ENCODE data around the gene ZNF208.

DNA sequence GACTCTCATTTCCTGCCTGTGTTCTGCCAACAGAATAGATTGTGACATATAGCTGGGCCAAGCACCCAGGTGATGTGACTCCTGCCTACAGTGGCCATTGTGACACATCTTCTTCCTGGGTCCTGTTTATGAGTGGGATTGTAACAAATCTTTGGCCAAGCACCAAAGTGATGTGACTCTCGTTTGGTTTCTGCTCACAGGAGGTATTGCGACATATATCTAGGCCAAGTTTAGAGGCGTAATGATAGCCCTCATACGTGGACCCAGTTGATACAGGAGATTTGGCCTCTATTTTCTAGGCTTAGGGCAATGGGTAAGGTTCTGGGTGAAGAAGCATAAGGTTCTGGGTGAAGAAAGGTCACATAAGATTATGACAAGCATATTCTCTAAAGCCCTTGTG, 76.2 kb downstream of the ZNF208 start:
- TF ChIP-seq TAF1 (conservative IDR thresholded peaks at IDR 0.05) (no peak), YY1 (IDR thresholded peaks at IDR 0.05) (no peak), REST (IDR thresholded peaks at IDR 0.05) (no peak), SP1 (IDR thresholded peaks at IDR 0.05) (no peak), GABPA (IDR thresholded peaks at IDR 0.05 in 1 of 2, conservative IDR thresholded peaks at IDR 0.05 in 1 of 2) (no peak), RAD21 (IDR thresholded peaks at IDR 0.05) (no peak), JUND (IDR thresholded peaks at IDR 0.05) (no peak), ZBTB33 (IDR thresholded peaks at IDR 0.05) (no peak), HNF4G (IDR thresholded peaks at IDR 0.05) (no peak)
- TF ChIP-seq, protein P1, sequence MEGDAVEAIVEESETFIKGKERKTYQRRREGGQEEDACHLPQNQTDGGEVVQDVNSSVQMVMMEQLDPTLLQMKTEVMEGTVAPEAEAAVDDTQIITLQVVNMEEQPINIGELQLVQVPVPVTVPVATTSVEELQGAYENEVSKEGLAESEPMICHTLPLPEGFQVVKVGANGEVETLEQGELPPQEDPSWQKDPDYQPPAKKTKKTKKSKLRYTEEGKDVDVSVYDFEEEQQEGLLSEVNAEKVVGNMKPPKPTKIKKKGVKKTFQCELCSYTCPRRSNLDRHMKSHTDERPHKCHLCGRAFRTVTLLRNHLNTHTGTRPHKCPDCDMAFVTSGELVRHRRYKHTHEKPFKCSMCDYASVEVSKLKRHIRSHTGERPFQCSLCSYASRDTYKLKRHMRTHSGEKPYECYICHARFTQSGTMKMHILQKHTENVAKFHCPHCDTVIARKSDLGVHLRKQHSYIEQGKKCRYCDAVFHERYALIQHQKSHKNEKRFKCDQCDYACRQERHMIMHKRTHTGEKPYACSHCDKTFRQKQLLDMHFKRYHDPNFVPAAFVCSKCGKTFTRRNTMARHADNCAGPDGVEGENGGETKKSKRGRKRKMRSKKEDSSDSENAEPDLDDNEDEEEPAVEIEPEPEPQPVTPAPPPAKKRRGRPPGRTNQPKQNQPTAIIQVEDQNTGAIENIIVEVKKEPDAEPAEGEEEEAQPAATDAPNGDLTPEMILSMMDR (IDR thresholded peaks at IDR 0.05; ENCODE audit: low read depth, low read length, missing input control): no peak
- TF ChIP-seq, protein P2, sequence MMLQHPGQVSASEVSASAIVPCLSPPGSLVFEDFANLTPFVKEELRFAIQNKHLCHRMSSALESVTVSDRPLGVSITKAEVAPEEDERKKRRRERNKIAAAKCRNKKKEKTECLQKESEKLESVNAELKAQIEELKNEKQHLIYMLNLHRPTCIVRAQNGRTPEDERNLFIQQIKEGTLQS (IDR thresholded peaks at IDR 0.05): no peak

Measured in liver (tissue), 3 donors.